Nephron progenitor cell (in vitro differentiated cells): ENCODE measurements around the gene SORL1-AS1.

Source experiments
- DNase-seq: peaks from one replicate; pipeline ENCODE4 v3.0.0; 2021
- H3K27ac Mint-ChIP-seq: 2 replicates; pipeline ENCODE4 v1.8.0; 2021; ENCODE audit warnings: mild to moderate bottlenecking, moderate library complexity, mixed read lengths
- H3K27me3 Mint-ChIP-seq: 2 replicates; pipeline ENCODE4 v1.8.0; 2021; ENCODE audit warnings: mild to moderate bottlenecking, low read depth, mixed read lengths; ENCODE audit not compliant: poor library complexity
- H3K36me3 Mint-ChIP-seq: 2 replicates; pipeline ENCODE4 v1.8.0; 2021; ENCODE audit warnings: low read depth, mixed read lengths
- H3K4me1 Mint-ChIP-seq: 2 replicates; pipeline ENCODE4 v1.8.0; 2021; ENCODE audit warnings: mixed read lengths
- H3K4me3 Mint-ChIP-seq: 2 replicates; pipeline ENCODE4 v1.8.0; 2021; ENCODE audit warnings: mild to moderate bottlenecking, moderate library complexity, mixed read lengths
- H3K9me3 Mint-ChIP-seq: 2 replicates; pipeline ENCODE4 v1.8.0; 2021; ENCODE audit warnings: mild to moderate bottlenecking, moderate library complexity, mixed read lengths
- TF ChIP-seq, protein P1 (sequence below): fragments of 200-600 bp; sonication (generic); IDR thresholded peaks from 2 replicates; pipeline ENCODE4 v1.5.0; 2021; ENCODE audit warnings: antibody characterized with exemption

The SORL1-AS1 gene

DNA sequence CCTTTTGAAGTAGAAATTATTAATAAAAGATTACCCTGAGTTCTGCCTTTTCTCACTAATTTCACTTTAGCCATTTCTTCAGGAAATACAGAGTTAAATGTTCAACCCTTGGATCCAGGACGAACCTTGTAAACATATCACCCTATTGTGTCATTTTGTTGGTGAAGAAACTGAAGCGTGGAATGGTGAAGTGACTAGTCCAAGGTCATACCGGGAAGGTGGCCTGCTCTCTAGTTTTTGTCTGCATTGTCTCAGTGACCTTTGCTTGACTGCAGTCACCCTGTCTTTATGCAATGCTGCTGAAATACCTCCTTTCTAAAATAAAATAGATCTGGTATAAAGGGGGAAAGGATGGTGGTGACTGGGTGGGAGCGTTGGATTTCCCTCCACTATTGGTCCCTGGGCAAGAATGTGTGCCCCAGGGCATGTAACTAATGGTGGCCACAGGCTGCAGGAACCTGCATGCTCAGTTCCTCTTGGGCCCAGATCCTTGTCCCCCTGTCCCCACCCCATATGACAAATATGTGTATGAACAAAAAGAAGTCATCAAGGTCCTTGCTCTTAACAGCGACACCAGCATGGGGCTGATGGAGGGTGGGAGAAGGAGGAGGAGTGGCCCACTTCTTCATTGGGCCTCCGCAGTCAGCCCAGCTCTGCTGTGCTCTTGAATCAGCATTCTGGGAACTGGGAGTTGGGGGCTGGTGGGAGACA is 977 bp upstream of the SORL1-AS1 start:
- Mint-ChIP-seq H3K4me1 (peaks cover 78% of the 10 kb centered on the region), H3K27me3 (peaks cover 22% of the 10 kb centered on the region), H3K36me3 (peaks cover 12% of the 10 kb centered on the region), H3K4me3 (peak overlapping the region; percentile 94), H3K9me3 (peaks cover 4% of the 10 kb centered on the region), H3K27ac (no peak overlapping the region)
- TF ChIP-seq, protein P1, sequence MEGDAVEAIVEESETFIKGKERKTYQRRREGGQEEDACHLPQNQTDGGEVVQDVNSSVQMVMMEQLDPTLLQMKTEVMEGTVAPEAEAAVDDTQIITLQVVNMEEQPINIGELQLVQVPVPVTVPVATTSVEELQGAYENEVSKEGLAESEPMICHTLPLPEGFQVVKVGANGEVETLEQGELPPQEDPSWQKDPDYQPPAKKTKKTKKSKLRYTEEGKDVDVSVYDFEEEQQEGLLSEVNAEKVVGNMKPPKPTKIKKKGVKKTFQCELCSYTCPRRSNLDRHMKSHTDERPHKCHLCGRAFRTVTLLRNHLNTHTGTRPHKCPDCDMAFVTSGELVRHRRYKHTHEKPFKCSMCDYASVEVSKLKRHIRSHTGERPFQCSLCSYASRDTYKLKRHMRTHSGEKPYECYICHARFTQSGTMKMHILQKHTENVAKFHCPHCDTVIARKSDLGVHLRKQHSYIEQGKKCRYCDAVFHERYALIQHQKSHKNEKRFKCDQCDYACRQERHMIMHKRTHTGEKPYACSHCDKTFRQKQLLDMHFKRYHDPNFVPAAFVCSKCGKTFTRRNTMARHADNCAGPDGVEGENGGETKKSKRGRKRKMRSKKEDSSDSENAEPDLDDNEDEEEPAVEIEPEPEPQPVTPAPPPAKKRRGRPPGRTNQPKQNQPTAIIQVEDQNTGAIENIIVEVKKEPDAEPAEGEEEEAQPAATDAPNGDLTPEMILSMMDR = no peak
- DNase-seq = no peak

DNA sequence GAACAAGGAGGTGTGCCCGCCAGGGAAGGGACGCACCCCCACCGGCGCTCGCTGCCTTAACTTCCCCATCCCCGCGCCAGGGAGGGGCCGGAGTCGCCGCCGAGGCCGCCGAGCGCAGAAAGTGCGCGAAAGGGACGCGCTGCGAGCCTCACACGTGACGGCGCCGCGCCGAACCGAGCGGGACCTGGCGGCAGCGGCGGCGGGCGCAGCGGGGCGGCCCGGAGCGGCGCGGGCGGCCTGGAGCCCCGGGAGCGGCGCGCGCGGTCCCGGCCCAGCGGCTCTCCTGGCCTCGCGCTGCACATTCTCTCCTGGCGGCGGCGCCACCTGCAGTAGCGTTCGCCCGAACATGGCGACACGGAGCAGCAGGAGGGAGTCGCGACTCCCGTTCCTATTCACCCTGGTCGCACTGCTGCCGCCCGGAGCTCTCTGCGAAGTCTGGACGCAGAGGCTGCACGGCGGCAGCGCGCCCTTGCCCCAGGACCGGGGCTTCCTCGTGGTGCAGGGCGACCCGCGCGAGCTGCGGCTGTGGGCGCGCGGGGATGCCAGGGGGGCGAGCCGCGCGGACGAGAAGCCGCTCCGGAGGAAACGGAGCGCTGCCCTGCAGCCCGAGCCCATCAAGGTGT is 670 bp downstream of the SORL1-AS1 start, which contains the start of gene SORL1:
Gene SORL1 (plus strand): TSS at position 329 of the 623 bp plus-strand sequence. CDS start 18 bp downstream, at position 347.
- DNase-seq = peak; percentile 86
- peaks cover 4% of the 10 kb centered on the region for H3K36me3 Mint-ChIP-seq
- TF ChIP-seq, protein P1 = peak; percentile 43
- H3K9me3 Mint-ChIP-seq = peaks cover 8% of the 10 kb centered on the region
- H3K27me3 Mint-ChIP-seq = peaks cover 22% of the 10 kb centered on the region
- H3K4me1 Mint-ChIP-seq = peaks cover 69% of the 10 kb centered on the region
- H3K4me3 Mint-ChIP-seq = peak within 1 kb of the TSS; percentile 94
- H3K27ac Mint-ChIP-seq = no peak within 1 kb of the TSS

DNA sequence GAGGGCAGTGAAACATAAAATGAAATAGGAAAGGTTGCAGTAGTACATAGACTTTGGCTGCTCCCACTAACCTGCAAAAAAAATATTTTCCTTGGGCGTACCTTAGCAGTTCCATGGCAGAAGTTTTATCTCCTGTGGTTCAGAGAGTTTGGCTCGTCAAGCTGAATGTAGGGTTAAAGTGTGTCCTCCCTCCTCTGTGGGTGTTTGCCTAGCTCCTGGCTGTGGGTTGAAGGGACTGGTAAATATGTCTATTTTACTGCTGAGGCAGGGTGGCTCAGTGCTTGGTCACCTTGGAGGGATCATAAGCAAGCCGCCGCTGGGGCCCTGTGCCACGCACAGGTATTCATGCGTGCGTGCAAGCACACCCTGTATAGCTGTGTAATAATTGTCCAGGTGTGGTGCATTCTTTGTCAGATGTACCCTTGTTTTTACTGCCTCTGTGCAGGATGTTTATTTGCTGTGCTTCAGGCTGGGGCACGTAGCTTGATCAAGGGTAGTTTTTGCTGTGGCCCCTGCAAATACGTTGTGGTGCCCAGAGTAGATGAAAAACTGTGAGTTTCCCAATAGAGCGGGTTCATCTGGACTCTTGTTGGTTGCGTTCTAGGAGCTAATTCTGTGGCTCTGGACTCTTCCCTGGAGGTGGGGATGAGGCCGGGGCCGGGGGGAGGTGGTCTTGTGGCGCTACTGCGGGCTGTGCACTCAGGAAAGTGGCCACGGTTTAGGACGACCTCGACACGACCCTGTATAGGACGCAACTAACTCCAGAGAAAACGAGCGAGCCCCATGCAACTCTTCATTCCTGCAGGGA is 1.4 kb downstream of the SORL1-AS1 start:
- TF ChIP-seq, protein P1 = no peak
- Mint-ChIP-seq H3K9me3 (peaks cover 8% of the 10 kb centered on the region), H3K27ac (no peak overlapping the region), H3K27me3 (peaks cover 22% of the 10 kb centered on the region), H3K4me1 (peaks cover 69% of the 10 kb centered on the region), H3K36me3 (peaks cover 4% of the 10 kb centered on the region), H3K4me3 (peak overlapping the region; percentile 79)
- DNase-seq = no peak

DNA sequence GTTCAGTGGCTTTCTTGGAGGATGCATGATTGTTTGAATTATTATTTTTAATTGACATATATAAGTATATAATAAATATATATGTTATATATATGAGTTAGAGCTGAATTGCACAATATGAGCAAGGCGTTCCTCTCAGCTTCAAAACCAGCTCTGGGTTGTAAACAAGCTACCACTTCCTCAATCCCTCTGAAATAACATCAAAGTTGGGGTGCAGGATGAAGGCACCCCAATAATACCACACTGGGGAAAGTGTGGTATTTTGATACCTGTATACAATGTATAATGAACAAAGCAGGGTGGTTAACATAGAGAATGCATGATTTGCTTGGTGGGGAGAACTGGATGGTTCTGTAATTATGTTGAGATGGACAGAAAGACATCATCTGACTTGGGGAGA is 2.4 kb downstream of the SORL1-AS1 start:
- Mint-ChIP-seq H3K4me3 (peak overlapping the region; percentile 79), H3K27ac (no peak overlapping the region), H3K36me3 (no peaks in the 10 kb centered on the region), H3K27me3 (peaks cover 22% of the 10 kb centered on the region), H3K9me3 (peaks cover 8% of the 10 kb centered on the region), H3K4me1 (peaks cover 69% of the 10 kb centered on the region)
- TF ChIP-seq, protein P1 = no peak
- DNase-seq = no peak

DNA sequence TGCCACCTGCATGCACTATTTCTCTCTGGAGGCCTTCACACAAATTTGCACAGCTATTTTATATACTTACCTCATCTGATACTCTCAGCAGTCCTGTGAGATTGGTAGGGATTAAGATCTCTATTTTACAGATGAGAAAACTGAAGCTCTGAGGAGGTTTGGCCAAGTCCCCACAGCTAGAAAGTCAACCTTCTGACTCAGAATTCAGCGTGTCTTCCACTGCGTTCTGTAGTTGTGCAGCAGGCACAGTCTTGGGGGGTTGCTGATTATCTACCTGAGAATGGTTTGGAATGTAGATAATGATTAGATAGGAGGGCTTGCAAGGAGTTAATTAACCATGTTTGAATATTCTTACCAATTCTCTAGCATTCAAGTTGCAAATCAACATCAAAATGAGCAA is 3.1 kb downstream of the SORL1-AS1 start:
- Mint-ChIP-seq H3K36me3 (no peaks in the 10 kb centered on the region), H3K9me3 (peaks cover 8% of the 10 kb centered on the region), H3K4me1 (peaks cover 69% of the 10 kb centered on the region)

More for the DNA sequence above, 3.1 kb downstream of the SORL1-AS1 start:
- Mint-ChIP-seq H3K27ac (no peak overlapping the region), H3K27me3 (peaks cover 21% of the 10 kb centered on the region), H3K4me3 (no peak overlapping the region)
- TF ChIP-seq, protein P1 = no peak
- no peak for DNase-seq
